Mucosa of stomach (tissue), 1 donor: ENCODE measurements around the gene HORMAD2.
"Not testable (repeated sequence)": the region's sequence is repeated elsewhere in the genome, so short reads cannot be mapped to it uniquely, and the experiment has no call there.

Experiments
- H3K27me3 ChIP-seq: one replicate; pipeline ENCODE4 v1.7.0; 2013; ENCODE audit warnings: mild to moderate bottlenecking, low read length; ENCODE audit not compliant: control insufficient read depth, insufficient read depth
- H3K36me3 ChIP-seq: one replicate; pipeline ENCODE4 v1.7.0; 2013; ENCODE audit warnings: low read length; ENCODE audit not compliant: control insufficient read depth, insufficient read depth
- H3K4me1 ChIP-seq: one replicate; pipeline ENCODE4 v1.7.0; 2013; ENCODE audit warnings: mild to moderate bottlenecking, low read length; ENCODE audit not compliant: control insufficient read depth, insufficient read depth
- H3K4me3 ChIP-seq: one replicate; pipeline ENCODE4 v1.7.0; 2013; ENCODE audit warnings: low read length
- H3K9ac ChIP-seq: one replicate; pipeline ENCODE4 v1.7.0; 2013; ENCODE audit warnings: mild to moderate bottlenecking, low read length, moderate library complexity
- H3K9me3 ChIP-seq: one replicate; pipeline ENCODE4 v1.7.0; 2013; ENCODE audit warnings: mild to moderate bottlenecking, low read length, moderate library complexity; ENCODE audit not compliant: control insufficient read depth
- donor health status: Pancreatic carcinoma.

The HORMAD2 gene

GRCh38 chr22:30200905-30201304 lies 120.6 kb downstream of the HORMAD2 start:
- H3K27me3 ChIP-seq, H3K9me3 ChIP-seq, H3K4me3 ChIP-seq, H3K9ac ChIP-seq, H3K36me3 ChIP-seq: not testable (repeated sequence)
- peaks cover 51% of the 10 kb centered on the region for H3K4me1 ChIP-seq

GRCh38 chr22:30201945-30202344 lies 121.7 kb downstream of the HORMAD2 start:
- H3K4me3 ChIP-seq: no peak overlapping the region
- H3K4me1 ChIP-seq: peaks cover 46% of the 10 kb centered on the region
- no peaks in the 10 kb centered on the region for H3K36me3 ChIP-seq
- H3K9me3 ChIP-seq: no peaks in the 10 kb centered on the region
- no peaks in the 10 kb centered on the region for H3K27me3 ChIP-seq
- no peak overlapping the region for H3K9ac ChIP-seq

- Histone ChIP-seq H3K4me3 (peak overlapping the region; percentile 1), H3K9ac (peak overlapping the region; percentile 42), H3K36me3 (no peaks in the 10 kb centered on the region), H3K9me3 (no peaks in the 10 kb centered on the region), H3K4me1 (peaks cover 45% of the 10 kb centered on the region), H3K27me3 (no peaks in the 10 kb centered on the region)
Observed at GRCh38 chr22:30202531-30203006, 122.3 kb downstream of the HORMAD2 start.

GRCh38 chr22:30204015-30204741 lies 123.9 kb downstream of the HORMAD2 start:
- no peaks in the 10 kb centered on the region for H3K9me3 ChIP-seq
- H3K4me1 ChIP-seq: peaks cover 58% of the 10 kb centered on the region
- H3K4me3 ChIP-seq: no peak overlapping the region
- H3K36me3 ChIP-seq: no peaks in the 10 kb centered on the region
- H3K27me3 ChIP-seq: no peaks in the 10 kb centered on the region
- H3K9ac ChIP-seq: no peak overlapping the region

GRCh38 chr22:30204742-30205111 lies 124.5 kb downstream of the HORMAD2 start:
- H3K4me3 ChIP-seq: no peak overlapping the region
- no peaks in the 10 kb centered on the region for H3K27me3 ChIP-seq
- H3K36me3 ChIP-seq: no peaks in the 10 kb centered on the region
- H3K9ac ChIP-seq: no peak overlapping the region
- no peaks in the 10 kb centered on the region for H3K9me3 ChIP-seq
- H3K4me1 ChIP-seq: peaks cover 64% of the 10 kb centered on the region

GRCh38 chr22:30205281-30206115 lies 125.2 kb downstream of the HORMAD2 start:
- Histone ChIP-seq H3K27me3 (no peaks in the 10 kb centered on the region), H3K36me3 (no peaks in the 10 kb centered on the region), H3K9ac (no peak overlapping the region), H3K9me3 (no peaks in the 10 kb centered on the region), H3K4me1 (peaks cover 71% of the 10 kb centered on the region), H3K4me3 (no peak overlapping the region)

GRCh38 chr22:30206944-30207343 lies 126.7 kb downstream of the HORMAD2 start:
- Histone ChIP-seq H3K27me3 (no peaks in the 10 kb centered on the region), H3K4me1 (peaks cover 73% of the 10 kb centered on the region)

GRCh38 chr22:30208631-30209603 lies 128.7 kb downstream of the HORMAD2 start:
- Histone ChIP-seq H3K4me1 (peaks cover 69% of the 10 kb centered on the region), H3K9ac (peak overlapping the region; percentile 40), H3K27me3 (no peaks in the 10 kb centered on the region), H3K36me3 (no peaks in the 10 kb centered on the region), H3K9me3 (no peaks in the 10 kb centered on the region), H3K4me3 (no peak overlapping the region)

More at GRCh38 chr22:30206944-30207343, 126.7 kb downstream of the HORMAD2 start:
- Histone ChIP-seq H3K9me3 (no peaks in the 10 kb centered on the region), H3K9ac (no peak overlapping the region), H3K4me3 (no peak overlapping the region), H3K36me3 (no peaks in the 10 kb centered on the region)

- Histone ChIP-seq H3K4me1 (peaks cover 62% of the 10 kb centered on the region), H3K4me3 (no peak overlapping the region), H3K9ac (no peak overlapping the region), H3K27me3 (no peaks in the 10 kb centered on the region), H3K9me3 (no peaks in the 10 kb centered on the region), H3K36me3 (no peaks in the 10 kb centered on the region)
Observed at GRCh38 chr22:30209642-30210041, 129.4 kb downstream of the HORMAD2 start.

GRCh38 chr22:30210235-30210909 lies 130.1 kb downstream of the HORMAD2 start:
- H3K36me3 ChIP-seq: no peaks in the 10 kb centered on the region
- no peaks in the 10 kb centered on the region for H3K27me3 ChIP-seq
- H3K4me1 ChIP-seq: peaks cover 61% of the 10 kb centered on the region
- no peaks in the 10 kb centered on the region for H3K9me3 ChIP-seq
- no peak overlapping the region for H3K4me3 ChIP-seq
- H3K9ac ChIP-seq: peak overlapping the region; percentile 23

GRCh38 chr22:30211124-30211820 lies 131.0 kb downstream of the HORMAD2 start:
- peaks cover 61% of the 10 kb centered on the region for H3K4me1 ChIP-seq

More at GRCh38 chr22:30211124-30211820, 131.0 kb downstream of the HORMAD2 start:
- no peaks in the 10 kb centered on the region for H3K36me3 ChIP-seq
- H3K9ac ChIP-seq: no peak overlapping the region
- H3K9me3 ChIP-seq: no peaks in the 10 kb centered on the region
- no peak overlapping the region for H3K4me3 ChIP-seq
- H3K27me3 ChIP-seq: no peaks in the 10 kb centered on the region
